Gastrocnemius medialis (tissue), 4 donors: Measurements from ENCODE around the gene DIP2C.

Experiments used
- POLR2A ChIP-seq, 2 donors: fragments of 450-650 bp; IDR thresholded peaks; one replicate each; pipeline ENCODE4 v1.6.1; 2017; ENCODE audit warnings: antibody characterized with exemption in 2 of 2, mild to moderate bottlenecking in 2 of 2, moderate library complexity in 2 of 2
- TF ChIP-seq, protein P1 (sequence below), 5 experiments: fragments of 450-650 bp in 3 of 5; fragments of 200-600 bp in 2 of 5; sonication (generic) in 2 of 5; IDR thresholded peaks in 4 of 5; conservative IDR thresholded peaks in 1 of 5; 1 replicate in 4 of 5; 2 replicates in 1 of 5; pipeline ENCODE4 v1.5.1; 2016 to 2019; ENCODE audit warnings: antibody characterized with exemption in 5 of 5, mild to moderate bottlenecking in 3 of 5, moderate library complexity in 3 of 5

- TF ChIP-seq, protein P1, sequence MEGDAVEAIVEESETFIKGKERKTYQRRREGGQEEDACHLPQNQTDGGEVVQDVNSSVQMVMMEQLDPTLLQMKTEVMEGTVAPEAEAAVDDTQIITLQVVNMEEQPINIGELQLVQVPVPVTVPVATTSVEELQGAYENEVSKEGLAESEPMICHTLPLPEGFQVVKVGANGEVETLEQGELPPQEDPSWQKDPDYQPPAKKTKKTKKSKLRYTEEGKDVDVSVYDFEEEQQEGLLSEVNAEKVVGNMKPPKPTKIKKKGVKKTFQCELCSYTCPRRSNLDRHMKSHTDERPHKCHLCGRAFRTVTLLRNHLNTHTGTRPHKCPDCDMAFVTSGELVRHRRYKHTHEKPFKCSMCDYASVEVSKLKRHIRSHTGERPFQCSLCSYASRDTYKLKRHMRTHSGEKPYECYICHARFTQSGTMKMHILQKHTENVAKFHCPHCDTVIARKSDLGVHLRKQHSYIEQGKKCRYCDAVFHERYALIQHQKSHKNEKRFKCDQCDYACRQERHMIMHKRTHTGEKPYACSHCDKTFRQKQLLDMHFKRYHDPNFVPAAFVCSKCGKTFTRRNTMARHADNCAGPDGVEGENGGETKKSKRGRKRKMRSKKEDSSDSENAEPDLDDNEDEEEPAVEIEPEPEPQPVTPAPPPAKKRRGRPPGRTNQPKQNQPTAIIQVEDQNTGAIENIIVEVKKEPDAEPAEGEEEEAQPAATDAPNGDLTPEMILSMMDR (IDR thresholded peaks at IDR 0.05 in 4 of 5, conservative IDR thresholded peaks at IDR 0.05 in 1 of 5), result no peak
- no peak for TF ChIP-seq POLR2A (IDR thresholded peaks at IDR 0.05)
Observed at GRCh38 chr10:543862-544822, 145.3 kb downstream of the DIP2C start.
